ENCODE measurements around the gene NLN.

DNA sequence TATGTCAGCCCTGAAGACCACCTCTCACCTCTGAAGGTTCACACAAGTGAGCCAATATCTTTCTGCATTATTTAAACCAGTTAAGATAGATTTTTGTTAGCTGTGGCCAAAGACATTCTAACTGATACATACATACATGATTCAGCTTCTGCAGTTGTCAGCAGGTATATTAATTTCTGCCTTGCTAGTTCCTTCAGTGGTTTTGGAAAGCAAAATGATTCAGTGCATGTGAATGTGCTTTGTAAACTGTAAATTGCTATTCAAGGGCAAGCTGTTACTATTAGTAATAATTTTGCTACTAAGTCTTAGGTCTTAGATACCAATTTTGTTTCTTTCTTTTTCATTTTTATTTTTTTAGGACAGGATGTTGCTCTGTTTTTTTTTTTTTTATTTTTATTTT is 115.1 kb downstream of the NLN start:
- TF ChIP-seq EZH2 (IDR thresholded peaks at IDR 0.05; ENCODE audit: borderline replicate concordance): no peak
- TF ChIP-seq, protein P1, sequence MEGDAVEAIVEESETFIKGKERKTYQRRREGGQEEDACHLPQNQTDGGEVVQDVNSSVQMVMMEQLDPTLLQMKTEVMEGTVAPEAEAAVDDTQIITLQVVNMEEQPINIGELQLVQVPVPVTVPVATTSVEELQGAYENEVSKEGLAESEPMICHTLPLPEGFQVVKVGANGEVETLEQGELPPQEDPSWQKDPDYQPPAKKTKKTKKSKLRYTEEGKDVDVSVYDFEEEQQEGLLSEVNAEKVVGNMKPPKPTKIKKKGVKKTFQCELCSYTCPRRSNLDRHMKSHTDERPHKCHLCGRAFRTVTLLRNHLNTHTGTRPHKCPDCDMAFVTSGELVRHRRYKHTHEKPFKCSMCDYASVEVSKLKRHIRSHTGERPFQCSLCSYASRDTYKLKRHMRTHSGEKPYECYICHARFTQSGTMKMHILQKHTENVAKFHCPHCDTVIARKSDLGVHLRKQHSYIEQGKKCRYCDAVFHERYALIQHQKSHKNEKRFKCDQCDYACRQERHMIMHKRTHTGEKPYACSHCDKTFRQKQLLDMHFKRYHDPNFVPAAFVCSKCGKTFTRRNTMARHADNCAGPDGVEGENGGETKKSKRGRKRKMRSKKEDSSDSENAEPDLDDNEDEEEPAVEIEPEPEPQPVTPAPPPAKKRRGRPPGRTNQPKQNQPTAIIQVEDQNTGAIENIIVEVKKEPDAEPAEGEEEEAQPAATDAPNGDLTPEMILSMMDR (IDR thresholded peaks at IDR 0.05; ENCODE audit: poor library complexity): no peak
- TF ChIP-seq EZH2phosphoT487 (IDR thresholded peaks at IDR 0.05; ENCODE audit: low read depth, severe bottlenecking, unreplicated experiment): no peak

Measured in hepatocyte (in vitro differentiated cells).